DLD1 (cell line): ENCODE results near the gene PIGL.
"Not testable (repeated sequence)": the region's sequence is repeated elsewhere in the genome, so short reads cannot be mapped to it uniquely, and the experiment has no call there.

Experiments used
- in situ Hi-C: cut with HindIII; loops from 2 replicates; pipeline ENCODE4 v1.10.0; 2017; ENCODE audit warnings: low sequenced_read_pairs

The PIGL gene

DNA sequence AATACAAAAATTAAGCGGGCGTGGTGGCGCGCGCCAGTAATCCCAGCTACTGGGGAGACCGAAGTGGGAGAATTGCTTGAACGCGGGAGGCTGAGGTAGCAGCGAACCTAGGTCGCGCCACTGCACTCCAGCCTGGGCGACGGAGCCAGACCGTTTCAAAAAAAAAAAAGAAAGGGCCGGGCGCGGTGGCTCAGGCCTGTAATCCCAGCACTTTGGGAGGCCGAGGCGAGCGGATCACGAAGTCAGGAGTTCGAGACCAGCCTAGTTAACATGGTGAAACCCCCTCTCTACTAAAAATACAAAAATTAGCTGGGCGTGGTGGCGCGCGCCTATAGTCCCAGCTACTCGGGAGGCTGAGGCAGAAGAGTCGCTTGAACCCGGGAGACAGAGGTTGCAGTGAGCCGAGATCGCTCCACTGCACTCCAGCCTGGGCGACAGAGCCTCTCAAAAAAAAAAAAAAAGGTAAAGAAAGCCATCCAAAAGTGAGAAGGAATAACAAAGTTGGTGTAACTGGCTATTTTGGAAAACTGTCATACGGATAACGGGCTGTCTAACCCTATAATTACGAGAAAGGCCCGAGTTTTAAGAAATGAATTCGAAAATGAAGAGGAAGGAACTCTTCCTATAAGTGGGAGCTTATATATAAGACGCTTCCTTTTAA, 539 bp upstream of the PIGL start:
- in situ Hi-C loops = not testable (repeated sequence)

- in situ Hi-C loops = no loop called here
These were observed 5.4 kb downstream of the PIGL start for GRCh38 chr17:16222406-16222805.

GRCh38 chr17:16229912-16230561, 13.0 kb downstream of the PIGL start:
- in situ Hi-C loops = not testable (repeated sequence)

DNA sequence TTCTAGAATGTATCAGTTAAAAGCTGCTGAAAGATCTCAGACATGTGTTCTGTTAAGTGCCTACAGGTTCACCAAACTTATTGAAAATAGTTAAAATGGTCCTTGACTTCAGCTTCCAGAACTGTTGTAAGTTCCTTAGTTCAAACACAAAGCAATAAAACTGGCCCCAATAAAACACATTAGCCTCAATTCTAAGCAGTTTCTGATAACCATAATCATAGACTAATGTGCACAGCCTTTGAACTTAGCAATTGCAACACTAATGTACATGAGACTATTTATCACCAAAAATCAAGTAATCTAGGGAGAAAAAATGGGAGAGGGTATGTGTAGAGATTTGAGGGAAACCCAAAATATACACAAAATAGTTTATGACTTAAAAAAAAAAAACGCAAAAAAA, 15.4 kb downstream of the PIGL start:
- in situ Hi-C loops = no loop called here

- in situ Hi-C loops = no loop called here
These were observed 22.9 kb downstream of the PIGL start for GRCh38 chr17:16239931-16240330.

- in situ Hi-C loops = no loop called here
These were observed 24.9 kb downstream of the PIGL start for GRCh38 chr17:16241906-16242399.

GRCh38 chr17:16243385-16243784, 26.4 kb downstream of the PIGL start:
- in situ Hi-C loops = no loop called here

GRCh38 chr17:16243801-16244567, 27.0 kb downstream of the PIGL start:
- in situ Hi-C loops = no loop called here

- in situ Hi-C loops = no loop called here
These were observed 30.6 kb downstream of the PIGL start for GRCh38 chr17:16247586-16247984.

GRCh38 chr17:16250635-16251034, 33.6 kb downstream of the PIGL start:
- in situ Hi-C loops = no loop called here

- in situ Hi-C loops = no loop called here
These were observed 34.0 kb downstream of the PIGL start for GRCh38 chr17:16251043-16251442.

DNA sequence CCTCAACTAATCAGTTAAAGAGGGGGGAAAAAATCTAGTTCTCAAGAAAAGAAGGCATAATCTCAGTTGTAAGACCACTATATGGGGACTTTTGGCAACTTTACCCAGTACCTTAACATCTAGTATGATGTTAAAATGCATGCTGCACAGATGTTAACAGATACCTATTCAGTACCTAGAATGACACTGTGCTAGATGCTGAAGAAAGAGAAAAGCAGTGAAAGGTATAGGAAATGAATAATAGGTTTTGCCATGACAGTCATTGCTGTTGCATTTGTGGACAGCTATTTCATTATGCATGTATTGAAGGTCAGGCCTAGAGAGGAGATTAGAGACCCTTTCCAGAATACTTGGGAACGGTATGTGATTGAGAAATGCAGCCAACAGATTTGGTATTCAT, 34.5 kb downstream of the PIGL start:
- in situ Hi-C loops = no loop called here

- in situ Hi-C loops = no loop called here
These were observed 37.9 kb downstream of the PIGL start for GRCh38 chr17:16254773-16255400.

- in situ Hi-C loops = no loop called here
These were observed 38.5 kb downstream of the PIGL start for GRCh38 chr17:16255481-16255921.

DNA sequence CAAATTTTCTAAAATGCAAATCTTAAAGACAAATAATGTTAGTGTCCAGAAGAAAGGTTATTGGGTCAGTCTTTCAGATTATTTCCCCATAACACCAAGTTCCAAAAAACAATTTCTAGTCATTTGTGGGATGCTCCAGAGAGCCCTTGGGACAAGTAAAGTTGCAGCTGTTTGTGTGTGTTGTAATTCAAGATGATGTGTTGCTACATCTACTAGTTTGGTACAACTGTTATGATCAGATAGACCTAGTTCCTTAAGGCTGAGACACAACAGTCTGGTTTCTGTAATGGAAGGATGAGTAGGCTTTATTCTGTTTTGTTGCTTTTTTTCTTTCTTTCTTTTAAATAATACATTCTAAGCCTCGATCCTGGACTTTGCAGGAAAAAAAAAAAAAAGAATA, 41.9 kb downstream of the PIGL start:
- in situ Hi-C loops = no loop called here

DNA sequence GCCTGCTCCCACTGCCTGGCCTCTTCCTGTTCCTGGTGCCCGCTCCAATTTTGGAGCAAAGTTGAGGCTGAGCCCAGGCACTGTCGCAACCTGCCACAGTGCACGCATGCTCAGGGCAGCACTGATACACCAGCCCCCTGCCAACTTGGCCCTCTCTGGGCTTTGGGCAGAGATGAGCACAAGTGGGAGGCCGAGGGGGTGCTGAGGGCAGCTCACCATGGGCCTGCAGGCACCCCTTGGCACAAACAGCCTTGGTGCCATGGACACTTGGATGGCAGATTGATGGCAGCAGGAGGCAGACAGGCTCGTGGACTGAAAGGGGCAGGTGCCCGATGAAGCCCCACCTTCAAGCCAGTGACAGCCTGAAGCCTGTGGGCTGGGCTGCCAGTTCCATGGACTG, 42.9 kb downstream of the PIGL start:
- in situ Hi-C loops = no loop called here

DNA sequence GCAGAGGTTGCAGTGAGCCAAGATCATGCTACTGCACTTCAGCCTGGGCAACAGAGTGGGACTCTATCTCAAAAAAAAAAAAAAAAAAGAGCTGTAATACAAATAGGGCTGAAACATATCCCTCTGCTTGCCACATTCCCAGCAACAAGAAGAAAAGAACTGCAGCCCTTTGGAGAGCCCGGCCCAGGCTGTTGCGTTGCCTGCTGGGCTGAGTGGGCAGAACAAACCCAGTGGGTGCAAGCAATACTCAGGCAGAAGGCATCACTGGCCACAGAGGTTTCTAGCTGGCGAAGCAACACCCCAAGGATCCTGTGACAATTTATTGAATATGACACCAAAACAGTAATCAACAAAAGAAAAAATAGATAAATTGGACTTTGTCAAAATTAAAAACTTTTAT, 44.0 kb downstream of the PIGL start:
- in situ Hi-C loops = no loop called here

DNA sequence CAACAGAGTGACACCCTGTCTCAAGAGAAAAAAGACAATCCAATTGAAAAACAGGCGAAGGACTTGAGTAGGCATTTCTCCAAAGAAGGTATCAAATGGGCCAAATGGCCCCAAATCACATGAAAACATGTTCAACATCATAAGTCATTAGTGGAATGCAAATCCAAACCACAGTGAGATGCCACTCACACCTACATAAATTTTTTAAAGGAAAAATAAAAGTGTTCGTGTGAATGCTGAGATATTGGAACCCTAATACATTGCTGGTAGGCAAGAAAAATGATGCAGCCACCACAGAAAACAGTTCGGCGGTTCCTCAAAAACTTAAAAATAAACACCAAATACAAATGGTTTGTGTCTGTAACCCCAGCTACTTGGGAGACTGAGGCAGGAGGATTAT, 45.2 kb downstream of the PIGL start:
- in situ Hi-C loops = no loop called here

GRCh38 chr17:16267174-16267573, 50.2 kb downstream of the PIGL start:
- in situ Hi-C loops = no loop called here

GRCh38 chr17:16269658-16270057, 52.6 kb downstream of the PIGL start:
- in situ Hi-C loops = no loop called here

DNA sequence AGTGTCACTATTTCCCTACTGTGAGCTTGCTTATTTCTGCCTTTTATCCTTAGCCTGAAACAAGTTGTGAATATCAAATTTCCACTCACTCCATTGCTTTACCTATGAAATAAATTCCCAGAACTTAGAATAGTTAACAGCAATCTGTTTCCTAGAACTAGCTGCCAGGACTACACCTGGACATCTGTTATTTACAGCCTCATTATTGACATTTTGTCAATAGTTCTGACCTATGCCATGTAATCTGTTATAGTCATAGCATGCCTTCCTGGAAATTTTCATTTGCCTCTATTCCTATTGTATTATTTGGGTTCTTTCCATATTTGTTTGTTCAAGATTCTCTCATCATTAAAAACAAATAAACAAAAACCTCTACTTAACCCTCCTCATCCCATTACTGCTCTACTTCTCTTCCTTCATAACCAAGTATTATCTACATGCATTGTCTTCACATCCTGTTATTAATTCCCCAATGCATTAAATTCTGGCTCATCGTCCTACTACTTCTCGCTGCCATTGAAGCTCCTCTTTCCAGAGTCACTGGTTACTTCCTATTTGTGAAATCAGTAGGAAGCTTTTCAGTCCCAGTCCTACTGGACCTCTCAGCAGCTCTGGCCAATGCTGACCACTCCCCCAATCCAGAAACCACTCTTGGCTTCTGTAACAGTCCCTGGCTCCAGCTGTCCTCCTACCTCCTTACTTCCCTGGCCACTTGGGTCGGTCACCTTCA, 55.3 kb downstream of the PIGL start:
- in situ Hi-C loops = no loop called here
